K562 (cell line): ENCODE data around the gene LIMK1. TPM values are rescaled to one million over a fixed set of nuclear protein-coding genes. Genes with fewer than 3 reads are reported as not detected.

Experiments
- CXXC5 ChIP-seq: fragments of 250-450 bp; sonication (Bioruptor Pico); IDR thresholded peaks from 2 replicates; pipeline ENCODE4 v1.8.0; 2022; ENCODE audit warnings: inconsistent platforms, mild to moderate bottlenecking, moderate library complexity
- HSF4 ChIP-seq: fragments of 250-450 bp; sonication (Bioruptor Pico); IDR thresholded peaks from 2 replicates; pipeline ENCODE4 v2.1.2; 2022; ENCODE audit warnings: mild to moderate bottlenecking, moderate library complexity, borderline replicate concordance
- MTA3 ChIP-seq: fragments of 450-650 bp; formaldehyde crosslinking; IDR thresholded peaks from 2 replicates; pipeline ENCODE4 v1.6.1; 2017; ENCODE audit warnings: mild to moderate bottlenecking, borderline replicate concordance
- NCOA6 ChIP-seq: fragments of 450-650 bp; IDR thresholded peaks from 2 replicates; pipeline ENCODE4 v1.6.1; 2017; ENCODE audit warnings: mild to moderate bottlenecking
- RFX5 ChIP-seq: IDR thresholded peaks from 2 replicates; pipeline ENCODE4 v1.6.1; 2011; ENCODE audit warnings: low read depth, mild to moderate bottlenecking, improper control_type of control experiment, low read length
- SMAD1 ChIP-seq: fragments of 150-350 bp; IDR thresholded peaks from 2 replicates; pipeline ENCODE4 v1.6.1; 2014; ENCODE audit warnings: low read length, low read depth; ENCODE audit not compliant: partially characterized antibody
- SREBF2 ChIP-seq: sonication (generic); formaldehyde crosslinking; IDR thresholded peaks from 2 replicates; pipeline ENCODE4 v1.4.0; 2020; ENCODE audit warnings: mild to moderate bottlenecking, missing genetic modification reagents
- ZBTB11 ChIP-seq, 3 experiments: fragments of 200-800 bp in 1 of 3; fragments of 250-450 bp in 1 of 3; fragments of 450-650 bp in 1 of 3; sonication (Bioruptor Pico) in 1 of 3; sonication (Bioruptor generic) in 1 of 3; formaldehyde crosslinking in 1 of 3; IDR thresholded peaks; 2 replicates each; pipeline versions ENCODE4 v1.6.1 to v1.8.0; 2016 to 2022; ENCODE audit warnings: mild to moderate bottlenecking in 2 of 3, missing genetic modification characterization in 2 of 3, missing compliant biosample characterization in 1 of 3, moderate library complexity in 1 of 3
- ZFX ChIP-seq: sonication (generic); formaldehyde crosslinking; IDR thresholded peaks from 2 replicates; pipeline ENCODE4 v1.8.0; 2022; ENCODE audit warnings: mild to moderate bottlenecking, missing genetic modification reagents, moderate library complexity
- ZNF707 ChIP-seq: fragments of 250-450 bp; sonication (Bioruptor Pico); conservative IDR thresholded peaks from 2 replicates; pipeline ENCODE4 v1.8.0; 2022; ENCODE audit warnings: inconsistent platforms, mild to moderate bottlenecking, moderate library complexity
- polyA plus RNA-seq, 8 experiments: library from polyadenylated mRNA; depleted of rRNA in 4 of 8; stranded (reverse) in 5 of 8; unstranded in 3 of 8; fragments of >200 nt; fragmentation: Nextera tagmentation in 2 of 8; fragmentation: Illumina TruSeq in 1 of 8; extraction: Ambion mirVana in 2 of 8; extraction: Trizol in 1 of 8; gene quantifications; 2 replicates each; pipeline versions ENCODE4 v1.2.1 to v1.2.3, GENCODE V29; 2011 to 2014; ENCODE audit warnings: inconsistent platforms in 1 of 8, missing spikeins in 1 of 8
- total RNA-seq, 7 experiments: library from RNA; depleted of rRNA in 6 of 7; stranded (reverse); fragments of >200 nt in 6 of 7; fragmentation: Illumina TruSeq in 2 of 7; extraction: Trizol in 2 of 7; gene quantifications; 2 replicates each; pipeline versions ENCODE4 v1.2.1 to v1.2.3, GENCODE V29; 2011 to 2021; ENCODE audit warnings: low replicate concordance in 1 of 7
- TF ChIP-seq, protein P1 (sequence below): fragments of 250-450 bp; sonication (Bioruptor Pico); IDR thresholded peaks from 2 replicates; pipeline ENCODE4 v1.5.0; 2020; ENCODE audit warnings: mild to moderate bottlenecking, borderline replicate concordance
- TF ChIP-seq, protein P2 (sequence below): fragments of 450-650 bp; conservative IDR thresholded peaks from 2 replicates; pipeline ENCODE4 v1.6.1; 2016; ENCODE audit warnings: missing genetic modification characterization, low read depth, mild to moderate bottlenecking, missing compliant biosample characterization, moderate library complexity
- TF ChIP-seq, protein P3 (sequence below): fragments of 450-650 bp; formaldehyde crosslinking; IDR thresholded peaks from 2 replicates; pipeline ENCODE4 v1.4.0; 2022; ENCODE audit warnings: mild to moderate bottlenecking, moderate library complexity
- TF ChIP-seq, protein P4 (sequence below): sonication (generic); formaldehyde crosslinking; IDR thresholded peaks from 2 replicates; pipeline ENCODE4 v1.8.0; 2023; ENCODE audit warnings: mild to moderate bottlenecking, missing genetic modification reagents

LIMK1 gene
- total and polyA plus RNA-seq, 9 of the 15 experiments (the other 6 are each of a cell fraction or from before 2014, with no cell fraction given): 0.14 to 30.0 (median 15.9) TPM

DNA sequence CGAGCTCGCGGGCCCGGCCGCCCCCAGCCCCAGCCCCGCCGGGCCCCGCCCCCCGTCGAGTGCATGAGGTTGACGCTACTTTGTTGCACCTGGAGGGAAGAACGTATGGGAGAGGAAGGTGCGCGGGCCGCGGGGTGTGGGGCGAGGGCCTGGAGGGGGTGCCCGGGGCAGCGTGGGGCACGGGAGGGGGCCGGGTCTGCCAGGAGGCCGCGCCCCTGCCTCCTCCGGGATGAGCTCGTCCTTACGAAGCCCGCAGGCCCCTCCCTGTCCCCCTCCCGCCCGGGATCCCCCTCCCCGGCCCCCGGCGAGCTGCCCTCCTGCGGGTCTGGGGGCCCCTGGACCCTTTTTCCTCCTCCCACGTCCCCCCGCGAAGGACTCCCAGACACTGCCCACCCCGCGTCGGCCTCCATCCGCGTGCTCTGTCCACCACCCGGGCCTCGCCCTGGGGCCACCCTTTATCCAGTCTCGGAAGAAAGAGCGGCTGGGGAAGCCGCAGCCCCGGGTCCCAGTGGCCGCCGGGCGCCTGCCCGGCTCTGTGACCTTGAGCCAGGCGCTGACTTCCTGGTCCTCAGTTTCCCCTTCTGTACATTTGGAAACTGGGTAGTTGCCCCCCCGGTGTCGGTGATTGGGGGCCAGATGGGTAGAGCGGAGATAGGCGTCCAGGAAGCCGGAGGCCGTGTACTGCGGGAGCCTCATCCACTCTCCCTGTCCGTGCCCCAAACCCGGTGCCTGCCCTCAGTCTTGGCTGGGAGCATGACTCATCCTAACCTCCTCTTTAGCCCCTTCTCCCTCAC is 521 bp downstream of the LIMK1 start (continued):
- TF ChIP-seq NCOA6 (no peak), CXXC5 (CRISPR knock-in tag) (0 out of 2 replicates have a peak, but pooled peaks have one; percentile 21), HSF4 (CRISPR knock-in tag) (no peak), SREBF2 (CRISPR knock-in tag) (0 out of 2 replicates have a peak, but pooled peaks have one; percentile 35), ZBTB11 (CRISPR knock-in tag; IDR thresholded peaks at IDR 0.05) (peak in 1 of 3 experiments; percentile 36; a peak in 1 of 6 replicates), ZFX (CRISPR knock-in tag) (peak; percentile 43), ZNF707 (no peak), RFX5 (no peak), SMAD1 (no peak), MTA3 (0 out of 2 replicates have a peak, but pooled peaks have one; percentile 32)
- TF ChIP-seq, protein P1, sequence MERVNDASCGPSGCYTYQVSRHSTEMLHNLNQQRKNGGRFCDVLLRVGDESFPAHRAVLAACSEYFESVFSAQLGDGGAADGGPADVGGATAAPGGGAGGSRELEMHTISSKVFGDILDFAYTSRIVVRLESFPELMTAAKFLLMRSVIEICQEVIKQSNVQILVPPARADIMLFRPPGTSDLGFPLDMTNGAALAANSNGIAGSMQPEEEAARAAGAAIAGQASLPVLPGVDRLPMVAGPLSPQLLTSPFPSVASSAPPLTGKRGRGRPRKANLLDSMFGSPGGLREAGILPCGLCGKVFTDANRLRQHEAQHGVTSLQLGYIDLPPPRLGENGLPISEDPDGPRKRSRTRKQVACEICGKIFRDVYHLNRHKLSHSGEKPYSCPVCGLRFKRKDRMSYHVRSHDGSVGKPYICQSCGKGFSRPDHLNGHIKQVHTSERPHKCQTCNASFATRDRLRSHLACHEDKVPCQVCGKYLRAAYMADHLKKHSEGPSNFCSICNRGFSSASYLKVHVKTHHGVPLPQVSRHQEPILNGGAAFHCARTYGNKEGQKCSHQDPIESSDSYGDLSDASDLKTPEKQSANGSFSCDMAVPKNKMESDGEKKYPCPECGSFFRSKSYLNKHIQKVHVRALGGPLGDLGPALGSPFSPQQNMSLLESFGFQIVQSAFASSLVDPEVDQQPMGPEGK (CRISPR knock-in tag): 0 out of 2 replicates have a peak, but pooled peaks have one; percentile 55
- TF ChIP-seq, protein P2, sequence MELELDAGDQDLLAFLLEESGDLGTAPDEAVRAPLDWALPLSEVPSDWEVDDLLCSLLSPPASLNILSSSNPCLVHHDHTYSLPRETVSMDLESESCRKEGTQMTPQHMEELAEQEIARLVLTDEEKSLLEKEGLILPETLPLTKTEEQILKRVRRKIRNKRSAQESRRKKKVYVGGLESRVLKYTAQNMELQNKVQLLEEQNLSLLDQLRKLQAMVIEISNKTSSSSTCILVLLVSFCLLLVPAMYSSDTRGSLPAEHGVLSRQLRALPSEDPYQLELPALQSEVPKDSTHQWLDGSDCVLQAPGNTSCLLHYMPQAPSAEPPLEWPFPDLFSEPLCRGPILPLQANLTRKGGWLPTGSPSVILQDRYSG (tag): no peak
- TF ChIP-seq, protein P3, sequence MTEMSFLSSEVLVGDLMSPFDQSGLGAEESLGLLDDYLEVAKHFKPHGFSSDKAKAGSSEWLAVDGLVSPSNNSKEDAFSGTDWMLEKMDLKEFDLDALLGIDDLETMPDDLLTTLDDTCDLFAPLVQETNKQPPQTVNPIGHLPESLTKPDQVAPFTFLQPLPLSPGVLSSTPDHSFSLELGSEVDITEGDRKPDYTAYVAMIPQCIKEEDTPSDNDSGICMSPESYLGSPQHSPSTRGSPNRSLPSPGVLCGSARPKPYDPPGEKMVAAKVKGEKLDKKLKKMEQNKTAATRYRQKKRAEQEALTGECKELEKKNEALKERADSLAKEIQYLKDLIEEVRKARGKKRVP: no peak
- TF ChIP-seq, protein P4, sequence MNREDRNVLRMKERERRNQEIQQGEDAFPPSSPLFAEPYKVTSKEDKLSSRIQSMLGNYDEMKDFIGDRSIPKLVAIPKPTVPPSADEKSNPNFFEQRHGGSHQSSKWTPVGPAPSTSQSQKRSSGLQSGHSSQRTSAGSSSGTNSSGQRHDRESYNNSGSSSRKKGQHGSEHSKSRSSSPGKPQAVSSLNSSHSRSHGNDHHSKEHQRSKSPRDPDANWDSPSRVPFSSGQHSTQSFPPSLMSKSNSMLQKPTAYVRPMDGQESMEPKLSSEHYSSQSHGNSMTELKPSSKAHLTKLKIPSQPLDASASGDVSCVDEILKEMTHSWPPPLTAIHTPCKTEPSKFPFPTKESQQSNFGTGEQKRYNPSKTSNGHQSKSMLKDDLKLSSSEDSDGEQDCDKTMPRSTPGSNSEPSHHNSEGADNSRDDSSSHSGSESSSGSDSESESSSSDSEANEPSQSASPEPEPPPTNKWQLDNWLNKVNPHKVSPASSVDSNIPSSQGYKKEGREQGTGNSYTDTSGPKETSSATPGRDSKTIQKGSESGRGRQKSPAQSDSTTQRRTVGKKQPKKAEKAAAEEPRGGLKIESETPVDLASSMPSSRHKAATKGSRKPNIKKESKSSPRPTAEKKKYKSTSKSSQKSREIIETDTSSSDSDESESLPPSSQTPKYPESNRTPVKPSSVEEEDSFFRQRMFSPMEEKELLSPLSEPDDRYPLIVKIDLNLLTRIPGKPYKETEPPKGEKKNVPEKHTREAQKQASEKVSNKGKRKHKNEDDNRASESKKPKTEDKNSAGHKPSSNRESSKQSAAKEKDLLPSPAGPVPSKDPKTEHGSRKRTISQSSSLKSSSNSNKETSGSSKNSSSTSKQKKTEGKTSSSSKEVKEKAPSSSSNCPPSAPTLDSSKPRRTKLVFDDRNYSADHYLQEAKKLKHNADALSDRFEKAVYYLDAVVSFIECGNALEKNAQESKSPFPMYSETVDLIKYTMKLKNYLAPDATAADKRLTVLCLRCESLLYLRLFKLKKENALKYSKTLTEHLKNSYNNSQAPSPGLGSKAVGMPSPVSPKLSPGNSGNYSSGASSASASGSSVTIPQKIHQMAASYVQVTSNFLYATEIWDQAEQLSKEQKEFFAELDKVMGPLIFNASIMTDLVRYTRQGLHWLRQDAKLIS (CRISPR knock-in tag): no peak
